Osteocyte (in vitro differentiated cells): ENCODE data around the gene GTPBP4. TPM values are rescaled to one million over a fixed set of nuclear protein-coding genes. Genes with fewer than 3 reads are reported as not detected.

Source experiments
- DNase-seq: peaks from one replicate; pipeline ENCODE4 v3.0.0; 2021; ENCODE audit warnings: mixed read lengths; ENCODE audit not compliant: unreplicated experiment; ENCODE audit errors: extremely low spot score
- H3K27ac Mint-ChIP-seq: one replicate; pipeline ENCODE4 v1.8.0; 2021; ENCODE audit warnings: mild to moderate bottlenecking, mixed read lengths; ENCODE audit not compliant: unreplicated experiment
- H3K27me3 Mint-ChIP-seq: one replicate; pipeline ENCODE4 v1.8.0; 2021; ENCODE audit warnings: mixed read lengths; ENCODE audit not compliant: unreplicated experiment
- H3K36me3 Mint-ChIP-seq: one replicate; pipeline ENCODE4 v1.8.0; 2021; ENCODE audit warnings: mixed read lengths; ENCODE audit not compliant: unreplicated experiment
- H3K4me1 Mint-ChIP-seq: one replicate; pipeline ENCODE4 v1.8.0; 2021; ENCODE audit warnings: mixed read lengths; ENCODE audit not compliant: unreplicated experiment
- H3K4me3 Mint-ChIP-seq: one replicate; pipeline ENCODE4 v1.8.0; 2021; ENCODE audit warnings: mild to moderate bottlenecking, moderate library complexity, mixed read lengths; ENCODE audit not compliant: unreplicated experiment
- H3K9me3 Mint-ChIP-seq: one replicate; pipeline ENCODE4 v1.8.0; 2021; ENCODE audit warnings: mixed read lengths; ENCODE audit not compliant: unreplicated experiment
- total RNA-seq: library from RNA; stranded (reverse); gene quantifications from 2 replicates; pipeline ENCODE4 v1.2.1, GENCODE V29; 2021
- TF ChIP-seq, protein P1 (sequence below): fragments of 200-600 bp; sonication (generic); IDR thresholded peaks from 2 replicates; pipeline ENCODE4 v1.5.0; 2021; ENCODE audit warnings: antibody characterized with exemption, mild to moderate bottlenecking, moderate library complexity

Gene GTPBP4
- total RNA-seq, 1 donor from 2014 or later = 53.7 TPM

GRCh38 chr10:945778-946177, 42.5 kb upstream of the GTPBP4 start:
- H3K27ac Mint-ChIP-seq = no peak overlapping the region
- DNase-seq = no peak
- no peaks in the 10 kb centered on the region for H3K9me3 Mint-ChIP-seq
- TF ChIP-seq, protein P1, sequence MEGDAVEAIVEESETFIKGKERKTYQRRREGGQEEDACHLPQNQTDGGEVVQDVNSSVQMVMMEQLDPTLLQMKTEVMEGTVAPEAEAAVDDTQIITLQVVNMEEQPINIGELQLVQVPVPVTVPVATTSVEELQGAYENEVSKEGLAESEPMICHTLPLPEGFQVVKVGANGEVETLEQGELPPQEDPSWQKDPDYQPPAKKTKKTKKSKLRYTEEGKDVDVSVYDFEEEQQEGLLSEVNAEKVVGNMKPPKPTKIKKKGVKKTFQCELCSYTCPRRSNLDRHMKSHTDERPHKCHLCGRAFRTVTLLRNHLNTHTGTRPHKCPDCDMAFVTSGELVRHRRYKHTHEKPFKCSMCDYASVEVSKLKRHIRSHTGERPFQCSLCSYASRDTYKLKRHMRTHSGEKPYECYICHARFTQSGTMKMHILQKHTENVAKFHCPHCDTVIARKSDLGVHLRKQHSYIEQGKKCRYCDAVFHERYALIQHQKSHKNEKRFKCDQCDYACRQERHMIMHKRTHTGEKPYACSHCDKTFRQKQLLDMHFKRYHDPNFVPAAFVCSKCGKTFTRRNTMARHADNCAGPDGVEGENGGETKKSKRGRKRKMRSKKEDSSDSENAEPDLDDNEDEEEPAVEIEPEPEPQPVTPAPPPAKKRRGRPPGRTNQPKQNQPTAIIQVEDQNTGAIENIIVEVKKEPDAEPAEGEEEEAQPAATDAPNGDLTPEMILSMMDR = no peak
- H3K27me3 Mint-ChIP-seq = peaks cover 3% of the 10 kb centered on the region
- H3K36me3 Mint-ChIP-seq = no peaks in the 10 kb centered on the region
- H3K4me1 Mint-ChIP-seq = peaks cover 4% of the 10 kb centered on the region
- no peak overlapping the region for H3K4me3 Mint-ChIP-seq

GRCh38 chr10:947051-947450, 41.2 kb upstream of the GTPBP4 start:
- no peak overlapping the region for H3K27ac Mint-ChIP-seq
- H3K36me3 Mint-ChIP-seq = no peaks in the 10 kb centered on the region
- H3K4me1 Mint-ChIP-seq = peaks cover 4% of the 10 kb centered on the region
- H3K4me3 Mint-ChIP-seq = no peak overlapping the region
- no peaks in the 10 kb centered on the region for H3K9me3 Mint-ChIP-seq
- H3K27me3 Mint-ChIP-seq = peaks cover 6% of the 10 kb centered on the region
- TF ChIP-seq, protein P1 = no peak
- DNase-seq = no peak

- TF ChIP-seq, protein P1 = no peak
- Mint-ChIP-seq H3K4me1 (peaks cover 4% of the 10 kb centered on the region), H3K4me3 (no peak overlapping the region), H3K9me3 (no peaks in the 10 kb centered on the region), H3K36me3 (no peaks in the 10 kb centered on the region), H3K27me3 (peaks cover 6% of the 10 kb centered on the region), H3K27ac (no peak overlapping the region)
- DNase-seq = no peak
Measured at GRCh38 chr10:947881-948280, 40.4 kb upstream of the GTPBP4 start.

DNA sequence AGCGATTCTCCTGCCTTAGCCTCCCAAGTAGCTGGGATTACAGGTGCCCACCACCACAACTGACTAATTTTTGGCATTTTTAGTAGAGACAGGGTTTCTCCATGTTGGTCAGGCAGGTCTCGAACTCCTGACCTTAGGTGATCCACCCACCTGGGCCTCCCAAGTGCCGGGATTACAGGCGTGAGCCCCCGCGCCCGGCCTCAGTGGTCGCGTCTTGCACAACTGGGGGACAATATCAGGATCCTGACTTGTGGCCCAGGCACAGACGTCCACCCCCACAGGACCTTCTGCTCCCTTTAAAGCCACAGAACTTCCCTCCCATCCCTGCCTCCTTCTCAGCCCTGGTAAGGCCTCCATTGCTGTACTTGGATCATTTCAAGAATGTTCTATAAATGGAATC, 39.9 kb upstream of the GTPBP4 start:
- no peak overlapping the region for H3K27ac Mint-ChIP-seq
- H3K36me3 Mint-ChIP-seq = no peaks in the 10 kb centered on the region
- H3K27me3 Mint-ChIP-seq = peaks cover 6% of the 10 kb centered on the region
- DNase-seq = no peak
- TF ChIP-seq, protein P1 = no peak
- peaks cover 4% of the 10 kb centered on the region for H3K4me1 Mint-ChIP-seq
- H3K9me3 Mint-ChIP-seq = no peaks in the 10 kb centered on the region
- H3K4me3 Mint-ChIP-seq = no peak overlapping the region

DNA sequence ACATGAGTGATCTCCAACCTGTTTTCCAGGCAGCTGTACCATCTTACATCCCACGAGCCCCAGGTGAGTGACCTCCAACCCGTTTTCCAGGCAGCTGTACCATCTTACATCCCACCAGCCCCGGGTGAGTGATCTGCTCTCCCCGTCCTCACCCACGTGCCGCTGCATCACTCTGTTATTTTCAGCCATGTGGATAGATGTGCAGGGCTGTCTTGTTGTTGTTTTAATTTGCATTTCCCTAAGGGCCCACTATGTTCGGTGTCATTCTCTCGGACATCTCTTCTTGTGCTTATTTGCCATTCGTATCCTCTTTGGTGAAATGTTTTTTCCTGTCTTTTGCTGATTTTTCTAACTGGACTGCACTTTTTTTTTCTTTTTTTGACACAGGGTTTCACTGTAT, 38.8 kb upstream of the GTPBP4 start:
- TF ChIP-seq, protein P1 = no peak
- no peak for DNase-seq
- Mint-ChIP-seq H3K27me3 (peaks cover 12% of the 10 kb centered on the region), H3K4me1 (peaks cover 3% of the 10 kb centered on the region), H3K9me3 (no peaks in the 10 kb centered on the region), H3K27ac (no peak overlapping the region), H3K36me3 (no peaks in the 10 kb centered on the region), H3K4me3 (no peak overlapping the region)
